Activated CD4-positive, alpha-beta T cell treated with anti-CD3 and anti-CD28 coated beads for 36 hours (primary cell): ENCODE measurements around the gene GAB1. TPM values are rescaled to one million over a fixed set of nuclear protein-coding genes. Genes with fewer than 3 reads are reported as not detected.
A peak's percentile ranks its signal among the peaks of the same experiment; 100 is the strongest.

ENCODE experiments used
- ATAC-seq: fragments of 200-7000 bp; cut with Tn5 transposase; one replicate; pipeline ENCODE4 v1.10.0; 2021; ENCODE audit warnings: mild to moderate bottlenecking, moderate library complexity
- CTCF ChIA-PET: fragments of 350-600 bp; sonication (Branson Sonifier 250); formaldehyde crosslinking; loops from one replicate; lab custom pipeline; 2021; ENCODE audit warnings: antibody characterized with exemption; lab: Charles Lee
- POLR2A ChIA-PET: fragments of 350-600 bp; sonication (Branson Sonifier 250); formaldehyde crosslinking; loops from one replicate; lab custom pipeline; 2021; ENCODE audit warnings: antibody characterized with exemption, inconsistent platforms; lab: Charles Lee
- DNase-seq: peaks from one replicate; pipeline ENCODE4 v3.0.0-alpha.2; 2020
- H3K27ac Mint-ChIP-seq: one replicate; pipeline ENCODE4 v1.8.0; 2021; ENCODE audit warnings: mixed read lengths
- H3K27me3 Mint-ChIP-seq: one replicate; pipeline ENCODE4 v1.8.0; 2021; ENCODE audit warnings: mixed read lengths
- H3K36me3 Mint-ChIP-seq: one replicate; pipeline ENCODE4 v1.8.0; 2021; ENCODE audit warnings: low read depth, mixed read lengths
- H3K4me1 Mint-ChIP-seq: one replicate; pipeline ENCODE4 v1.8.0; 2021; ENCODE audit warnings: mixed read lengths
- H3K4me3 Mint-ChIP-seq: one replicate; pipeline ENCODE4 v1.8.0; 2021; ENCODE audit warnings: mild to moderate bottlenecking, moderate library complexity, mixed read lengths
- H3K9me3 Mint-ChIP-seq: one replicate; pipeline ENCODE4 v1.8.0; 2021; ENCODE audit warnings: low read depth, mixed read lengths
- intact Hi-C, 2 experiments: fragments of 100-400 bp; cut with DNase I in 1 of 2; cut with micrococcal nuclease in 1 of 2; formaldehyde crosslinking; loops; one replicate each; pipeline versions ENCODE4 v1.14.2 to v1.15.1; 2022 to 2024; cut with DNase I, micrococcal nuclease
- total RNA-seq, 2 experiments: library from RNA; stranded (reverse); gene quantifications; one replicate each; pipeline ENCODE4 v1.2.3, GENCODE V29; 2021

GAB1 gene
- total RNA-seq, 2 experiments from 2014 or later = 0.35 to 0.48 TPM

DNA sequence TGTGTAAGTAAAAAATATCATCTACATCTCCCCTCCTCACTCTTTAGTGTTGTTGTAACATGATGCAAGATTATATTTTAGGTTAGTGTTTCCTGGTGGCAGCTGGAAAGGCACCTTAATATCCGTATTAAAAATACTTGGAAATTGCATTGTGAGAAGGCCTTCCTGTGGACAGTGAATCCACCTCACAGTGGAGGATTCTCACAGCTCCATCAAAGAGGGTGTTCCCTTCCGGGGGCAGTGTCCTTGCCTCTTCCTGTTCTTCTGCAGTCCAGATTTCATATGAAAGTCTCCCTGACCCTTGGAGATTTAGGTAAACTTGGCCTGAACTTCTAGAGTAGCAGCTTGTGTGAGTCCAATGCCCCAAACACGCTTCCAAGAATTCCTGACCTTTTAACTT is 29.9 kb upstream of the GAB1 start:
- DNase-seq (no peak), ATAC-seq (no peak)
- intact Hi-C loops = no loop called here
- Mint-ChIP-seq H3K36me3 (no peaks in the 10 kb centered on the region), H3K4me1 (no peaks in the 10 kb centered on the region), H3K9me3 (no peaks in the 10 kb centered on the region), H3K27ac (no peak overlapping the region), H3K27me3 (no peaks in the 10 kb centered on the region), H3K4me3 (no peak overlapping the region)
- ChIA-PET CTCF (no interaction called here), POLR2A (no interaction called here)

DNA sequence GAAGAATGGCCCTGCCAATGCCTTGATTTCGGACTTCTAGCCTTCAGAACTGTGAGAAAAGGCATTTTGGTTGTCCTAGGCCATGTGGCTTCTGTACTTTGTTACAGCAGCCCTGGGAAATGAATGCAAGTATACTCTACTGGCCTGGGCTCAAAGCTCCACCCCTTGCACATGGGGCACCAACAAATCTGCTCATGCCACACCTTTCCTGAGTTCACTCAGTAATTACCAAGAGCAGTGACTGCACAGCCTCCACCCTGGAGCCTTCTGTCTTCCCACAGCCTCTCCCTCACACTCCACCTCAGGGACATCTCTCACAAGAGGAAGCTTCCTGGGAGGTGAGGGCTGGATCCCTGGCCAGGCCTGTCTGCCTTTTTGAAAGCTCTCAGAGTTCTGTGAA is 29.1 kb upstream of the GAB1 start:
- POLR2A ChIA-PET = no interaction called here
- no peak overlapping the region for H3K27ac Mint-ChIP-seq
- CTCF ChIA-PET = interaction anchor here (0.6 kb wide), 1 partner anchor 9 kb away, joined by 3 read pairs; no protein-coding TSS in a partner anchor
- H3K36me3 Mint-ChIP-seq = no peaks in the 10 kb centered on the region
- H3K27me3 Mint-ChIP-seq = no peaks in the 10 kb centered on the region
- H3K4me1 Mint-ChIP-seq = no peaks in the 10 kb centered on the region
- H3K9me3 Mint-ChIP-seq = no peaks in the 10 kb centered on the region
- no peak for DNase-seq
- intact Hi-C loops = no loop called here
- H3K4me3 Mint-ChIP-seq = no peak overlapping the region
- no peak for ATAC-seq

GRCh38 chr4:143308377-143308776 is 28.3 kb upstream of the GAB1 start:
- no peaks in the 10 kb centered on the region for H3K36me3 Mint-ChIP-seq
- H3K27ac Mint-ChIP-seq = no peak overlapping the region
- H3K9me3 Mint-ChIP-seq = no peaks in the 10 kb centered on the region
- ATAC-seq = no peak
- H3K27me3 Mint-ChIP-seq = no peaks in the 10 kb centered on the region
- CTCF ChIA-PET = interaction anchor here (0.6 kb wide), 1 partner anchor 8 kb away, joined by 3 read pairs; no protein-coding TSS in a partner anchor
- no peak for DNase-seq
- no peak overlapping the region for H3K4me3 Mint-ChIP-seq
- POLR2A ChIA-PET = no interaction called here
- intact Hi-C loops = no loop called here
- H3K4me1 Mint-ChIP-seq = no peaks in the 10 kb centered on the region

DNA sequence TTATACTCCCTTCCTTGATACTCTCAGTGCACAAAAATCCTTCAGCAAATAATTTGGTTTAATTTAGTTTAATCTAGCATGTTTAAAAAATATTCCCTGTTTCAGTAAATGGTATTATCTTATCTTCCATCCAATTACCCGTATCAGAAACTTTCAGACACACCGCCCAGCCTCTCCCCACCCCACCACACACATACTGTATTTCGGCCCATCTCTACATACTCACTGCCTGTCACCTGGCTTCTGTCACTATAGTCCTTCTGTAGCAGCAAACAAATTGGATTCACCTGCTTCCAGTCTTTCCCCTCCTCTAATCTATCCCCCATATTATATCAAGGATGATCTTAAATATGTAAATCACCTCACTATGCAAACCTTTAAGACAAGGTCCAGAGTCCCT is 24.8 kb upstream of the GAB1 start:
- no peaks in the 10 kb centered on the region for H3K36me3 Mint-ChIP-seq
- DNase-seq (no peak), ATAC-seq (no peak)
- no peak overlapping the region for H3K27ac Mint-ChIP-seq
- H3K9me3 Mint-ChIP-seq = no peaks in the 10 kb centered on the region
- intact Hi-C loops = no loop called here
- ChIA-PET POLR2A (no interaction called here), CTCF (no interaction called here)
- H3K27me3 Mint-ChIP-seq = no peaks in the 10 kb centered on the region
- no peak overlapping the region for H3K4me3 Mint-ChIP-seq
- no peaks in the 10 kb centered on the region for H3K4me1 Mint-ChIP-seq

GRCh38 chr4:143313521-143313920 is 23.2 kb upstream of the GAB1 start:
- DNase-seq (no peak), ATAC-seq (no peak)
- Mint-ChIP-seq H3K27ac (no peak overlapping the region), H3K36me3 (no peaks in the 10 kb centered on the region), H3K27me3 (no peaks in the 10 kb centered on the region), H3K4me1 (no peaks in the 10 kb centered on the region), H3K4me3 (no peak overlapping the region), H3K9me3 (no peaks in the 10 kb centered on the region)
- CTCF ChIA-PET = interaction anchor here (0.7 kb wide), 1 partner anchor 832 kb away, joined by 3 read pairs; no protein-coding TSS in a partner anchor
- intact Hi-C loops = no loop called here
- POLR2A ChIA-PET = no interaction called here

DNA sequence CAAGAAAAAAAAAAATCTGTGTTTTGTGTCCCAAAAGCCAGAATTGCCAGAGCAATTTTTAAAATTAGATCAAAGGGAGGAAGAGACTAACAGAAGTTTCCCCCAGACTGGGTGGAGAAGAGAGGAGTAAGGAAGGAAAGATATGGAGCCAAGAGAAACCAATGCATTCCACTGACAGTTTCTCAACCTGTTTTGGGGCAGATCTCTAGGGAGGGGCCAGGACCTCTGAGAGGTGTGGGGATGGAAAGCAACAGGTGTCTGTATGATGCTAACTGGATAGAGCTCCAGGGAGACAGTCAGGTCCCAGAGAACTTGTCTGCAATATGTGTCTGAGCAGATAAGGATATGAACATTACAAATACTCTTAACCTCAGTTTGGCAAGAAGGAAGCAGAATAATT is 22.7 kb upstream of the GAB1 start:
- Mint-ChIP-seq H3K27ac (no peak overlapping the region), H3K36me3 (no peaks in the 10 kb centered on the region), H3K27me3 (no peaks in the 10 kb centered on the region), H3K4me1 (no peaks in the 10 kb centered on the region), H3K9me3 (no peaks in the 10 kb centered on the region), H3K4me3 (no peak overlapping the region)
- ATAC-seq = no peak
- ChIA-PET POLR2A (no interaction called here), CTCF (interaction anchor here (0.7 kb wide), 1 partner anchor 832 kb away, joined by 3 read pairs; no protein-coding TSS in a partner anchor)
- intact Hi-C loops = no loop called here
- DNase-seq = no peak

GRCh38 chr4:143320113-143320512 is 16.6 kb upstream of the GAB1 start:
- no peaks in the 10 kb centered on the region for H3K9me3 Mint-ChIP-seq
- H3K4me3 Mint-ChIP-seq = no peak overlapping the region
- intact Hi-C loops = no loop called here
- no peaks in the 10 kb centered on the region for H3K36me3 Mint-ChIP-seq
- no peaks in the 10 kb centered on the region for H3K27me3 Mint-ChIP-seq
- H3K27ac Mint-ChIP-seq = no peak overlapping the region
- CTCF ChIA-PET = interaction anchor here (1.0 kb wide), 1 partner anchor 51 kb away, joined by 3 read pairs; no protein-coding TSS in a partner anchor
- no peak for DNase-seq
- POLR2A ChIA-PET = no interaction called here
- no peak for ATAC-seq
- no peaks in the 10 kb centered on the region for H3K4me1 Mint-ChIP-seq

DNA sequence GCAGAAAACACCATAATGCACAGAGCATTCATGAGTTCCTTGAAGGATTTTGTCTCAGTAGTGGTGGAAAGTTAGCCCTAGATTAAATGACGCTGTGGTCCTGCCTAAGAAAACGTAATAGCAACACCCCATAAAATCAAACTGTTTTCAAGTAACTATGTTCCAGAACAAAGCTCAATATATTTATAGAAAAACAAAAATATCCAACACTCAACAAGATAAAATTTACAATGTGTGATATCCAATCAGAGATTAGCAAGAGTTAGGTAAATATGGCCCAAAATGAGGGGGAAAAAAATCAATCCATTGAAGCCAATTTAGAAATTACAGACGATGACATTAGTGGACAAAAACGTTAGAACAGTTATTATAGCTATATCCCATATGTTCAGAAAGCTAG is 9.9 kb upstream of the GAB1 start:
- H3K36me3 Mint-ChIP-seq = no peaks in the 10 kb centered on the region
- H3K27ac Mint-ChIP-seq = no peak overlapping the region
- H3K27me3 Mint-ChIP-seq = peaks cover 2% of the 10 kb centered on the region
- intact Hi-C loops = no loop called here
- DNase-seq (no peak), ATAC-seq (no peak)
- no peaks in the 10 kb centered on the region for H3K4me1 Mint-ChIP-seq
- no peak overlapping the region for H3K4me3 Mint-ChIP-seq
- ChIA-PET CTCF (interaction anchor here (0.7 kb wide), 1 partner anchor 36 kb away, joined by 4 read pairs; no protein-coding TSS in a partner anchor), POLR2A (no interaction called here)
- H3K9me3 Mint-ChIP-seq = no peaks in the 10 kb centered on the region

DNA sequence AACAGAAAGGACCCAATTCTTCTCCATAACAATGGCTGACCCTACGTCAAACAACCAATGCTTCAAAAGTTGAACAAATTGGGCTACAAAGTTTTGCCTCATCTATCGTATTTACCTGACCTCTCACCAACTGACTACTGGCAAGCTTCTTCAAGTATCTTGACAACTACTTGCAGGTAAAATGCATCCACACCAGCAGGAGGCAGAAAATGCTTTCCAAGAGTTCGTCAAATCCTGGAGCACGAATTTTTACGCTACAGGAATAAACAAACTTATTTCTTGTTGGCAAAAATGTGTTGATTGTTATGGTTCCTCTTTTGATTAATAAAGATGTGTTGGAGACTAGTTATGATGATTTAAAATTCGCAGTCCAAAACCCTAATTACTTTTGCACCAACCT is 6.7 kb upstream of the GAB1 start:
- Mint-ChIP-seq H3K36me3 (no peaks in the 10 kb centered on the region), H3K9me3 (no peaks in the 10 kb centered on the region), H3K4me3 (no peak overlapping the region), H3K27me3 (peaks cover 9% of the 10 kb centered on the region), H3K4me1 (no peaks in the 10 kb centered on the region), H3K27ac (no peak overlapping the region)
- no peak for ATAC-seq
- ChIA-PET POLR2A (no interaction called here), CTCF (interaction anchor here (0.6 kb wide), 1 partner anchor 1252 kb away, joined by 3 read pairs; no protein-coding TSS in a partner anchor)
- intact Hi-C loops = no loop called here
- DNase-seq = no peak

GRCh38 chr4:143335979-143336780 is 496 bp upstream of the GAB1 start:
- ATAC-seq (peak; percentile 51), DNase-seq (peak; percentile 46)
- Mint-ChIP-seq H3K4me3 (peak overlapping the region; percentile 76), H3K36me3 (no peaks in the 10 kb centered on the region), H3K4me1 (peaks cover 8% of the 10 kb centered on the region), H3K9me3 (no peaks in the 10 kb centered on the region), H3K27me3 (peaks cover 36% of the 10 kb centered on the region), H3K27ac (no peak overlapping the region)
- CTCF ChIA-PET = interaction anchor here (0.6 to 0.8 kb wide), 2 partner anchors 44 to 78 kb away, joined by 3 to 5 read pairs; no protein-coding TSS in a partner anchor
- intact Hi-C loops = loop anchor here (2.0 to 5.0 kb wide), 4 partner anchors 63 to 177 kb away; partner anchors contain the start of genes SMARCA5 (in 1 of the 2) and USP38 (in 1 of the 2)
- POLR2A ChIA-PET = no interaction called here

- H3K4me1 Mint-ChIP-seq = peaks cover 8% of the 10 kb centered on the region
- peak; percentile 23 for DNase-seq
- H3K27ac Mint-ChIP-seq = no peak overlapping the region
- H3K36me3 Mint-ChIP-seq = no peaks in the 10 kb centered on the region
- intact Hi-C loops = loop anchor here (1.0 to 5.0 kb wide), 5 partner anchors 23 to 175 kb away; partner anchors contain the start of genes SMARCA5 (in 1 of the 2) and USP38 (in 1 of the 2)
- ChIA-PET POLR2A (no interaction called here), CTCF (no interaction called here)
- H3K9me3 Mint-ChIP-seq = no peaks in the 10 kb centered on the region
- no peak for ATAC-seq
- peaks cover 36% of the 10 kb centered on the region for H3K27me3 Mint-ChIP-seq
- peak overlapping the region; percentile 76 for H3K4me3 Mint-ChIP-seq
These were observed 1.1 kb downstream of the GAB1 start for GRCh38 chr4:143337600-143338287.
